Activated T-helper 17 cell treated with anti-CD3 and anti-CD28 coated beads, Interleukin-2, amount 50 U/mL, for 72 hours (primary cell): ENCODE results near the gene SEC62. TPM values are rescaled to one million over a fixed set of nuclear protein-coding genes. Genes with fewer than 3 reads are reported as not detected.

ENCODE experiments used
- ATAC-seq: fragments of 150-1000 bp; cut with Tn5 transposase; replicated peaks from 2 replicates; pipeline ENCODE4 v1.10.0; 2021; ENCODE audit warnings: mild to moderate bottlenecking, moderate library complexity
- H3K27ac Mint-ChIP-seq: one replicate; pipeline ENCODE4 v1.8.0; 2022; ENCODE audit warnings: mixed read lengths
- H3K27me3 Mint-ChIP-seq: one replicate; pipeline ENCODE4 v1.8.0; 2022; ENCODE audit warnings: mixed read lengths
- H3K36me3 Mint-ChIP-seq: one replicate; pipeline ENCODE4 v1.8.0; 2022; ENCODE audit warnings: low read depth, mild to moderate bottlenecking, mixed read lengths
- H3K4me1 Mint-ChIP-seq: one replicate; pipeline ENCODE4 v1.8.0; 2022; ENCODE audit warnings: mixed read lengths
- H3K4me3 Mint-ChIP-seq: one replicate; pipeline ENCODE4 v1.8.0; 2022; ENCODE audit warnings: mild to moderate bottlenecking, mixed read lengths
- H3K9me3 Mint-ChIP-seq: one replicate; pipeline ENCODE4 v1.8.0; 2022; ENCODE audit warnings: mixed read lengths
- total RNA-seq, 2 donors: library from RNA; stranded (reverse); gene quantifications; one replicate each; pipeline ENCODE4 v1.2.3, GENCODE V29; 2022

Gene SEC62
- total RNA-seq, 2 donors from 2014 or later = 64.1 to 78.5 TPM

GRCh38 chr3:170046269-170047132 lies 79.9 kb downstream of the SEC62 start:
- H3K4me3 Mint-ChIP-seq = no peak overlapping the region
- H3K4me1 Mint-ChIP-seq = no peaks in the 10 kb centered on the region
- no peaks in the 10 kb centered on the region for H3K36me3 Mint-ChIP-seq
- no peaks in the 10 kb centered on the region for H3K27me3 Mint-ChIP-seq
- H3K9me3 Mint-ChIP-seq = no peaks in the 10 kb centered on the region
- no peak for ATAC-seq
- no peak overlapping the region for H3K27ac Mint-ChIP-seq

GRCh38 chr3:170047133-170047404 lies 80.5 kb downstream of the SEC62 start:
- H3K27ac Mint-ChIP-seq = no peak overlapping the region
- no peaks in the 10 kb centered on the region for H3K27me3 Mint-ChIP-seq
- no peak overlapping the region for H3K4me3 Mint-ChIP-seq
- ATAC-seq = no peak
- no peaks in the 10 kb centered on the region for H3K4me1 Mint-ChIP-seq
- no peaks in the 10 kb centered on the region for H3K9me3 Mint-ChIP-seq
- H3K36me3 Mint-ChIP-seq = no peaks in the 10 kb centered on the region

Other genes starting within 250 kb of the SEC62 start
- 10 to 100 TPM; 14.5 to 14.9 TPM for gene TERC, start 201.7 kb upstream of the SEC62 start, total RNA-seq
- gene ACTRT3, start 197.2 kb upstream of the SEC62 start, total RNA-seq = 1 to 10 TPM; 1.9 to 2.0 TPM
- gene MYNN, start 193.4 kb upstream of the SEC62 start, total RNA-seq = 10 to 100 TPM; 11.8 to 15.0 TPM
- under 1 TPM; 0.13 TPM for gene LRRIQ4, start 153.9 kb upstream of the SEC62 start, total RNA-seq
- 1 to 10 TPM; 1.4 to 1.7 TPM for gene LRRC34, start 153.9 kb upstream of the SEC62 start, total RNA-seq
- not detected for gene LRRC31, start 96.9 kb upstream of the SEC62 start, total RNA-seq
- not detected for gene SAMD7, start 55.2 kb upstream of the SEC62 start, total RNA-seq
- 10 to 100 TPM; 11.3 to 15.4 TPM for gene GPR160, start 71.2 kb downstream of the SEC62 start, total RNA-seq
- 10 to 100 TPM; 65.8 to 98.7 TPM for gene PHC3, start 214.9 kb downstream of the SEC62 start, total RNA-seq